ENCODE measurements around the gene IGDCC3. TPM values are rescaled to one million over a fixed set of nuclear protein-coding genes. Genes with fewer than 3 reads are reported as not detected.

Gene IGDCC3
- total RNA-seq = not detected in 2 replicates

DNA sequence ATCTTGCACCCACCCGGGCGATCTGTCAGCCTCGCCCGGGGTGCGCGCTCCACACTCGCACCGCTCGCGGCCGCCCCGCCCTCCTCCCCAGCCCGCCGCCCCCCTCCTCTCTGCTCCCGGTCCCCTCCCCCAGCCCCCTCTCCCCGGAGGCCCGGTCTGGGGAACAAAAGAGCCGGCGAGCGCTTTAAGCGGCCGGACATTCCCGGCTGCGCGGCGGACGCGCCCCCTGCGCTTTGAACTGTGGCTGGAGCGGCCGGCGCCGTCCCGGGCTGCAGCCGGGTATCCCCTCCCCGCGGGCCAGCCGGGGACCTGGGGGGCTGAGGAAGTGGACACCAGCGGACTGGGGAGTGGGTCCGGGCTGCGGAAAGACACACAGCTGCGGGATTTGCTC is at the start of gene IGDCC3:
Gene IGDCC3, minus strand, starts transcription at position 27 of the 391 bp plus-strand sequence. CDS start 214 bp downstream, outside the sequence.
- intact Hi-C loops (cut with micrococcal nuclease) = no loop called here
- Mint-ChIP-seq H3K4me3 (peak within 1 kb of the TSS; percentile 52), H3K36me3 (ENCODE audit: low read depth) (peaks cover 5% of the 10 kb centered on the region), H3K27me3 (ENCODE audit: insufficient read depth) (peaks cover 77% of the 10 kb centered on the region), H3K27ac (no peak within 1 kb of the TSS), H3K9me3 (no peaks in the 10 kb centered on the region), H3K4me1 (ENCODE audit: low read depth) (peaks cover 11% of the 10 kb centered on the region)
- no peak for DNase-seq (ENCODE audit: low spot score)

GRCh38 chr15:65426216-65426853 is 48.5 kb upstream of the IGDCC3 start:
- H3K9me3 Mint-ChIP-seq = no peaks in the 10 kb centered on the region
- H3K4me3 Mint-ChIP-seq = no peak overlapping the region
- no peak for DNase-seq (ENCODE audit: low spot score)
- intact Hi-C loops (cut with micrococcal nuclease) = no loop called here
- no peak overlapping the region for H3K27ac Mint-ChIP-seq
- H3K27me3 Mint-ChIP-seq (ENCODE audit: insufficient read depth) = peaks cover 44% of the 10 kb centered on the region
- H3K4me1 Mint-ChIP-seq (ENCODE audit: low read depth) = peaks cover 14% of the 10 kb centered on the region
- peaks cover 5% of the 10 kb centered on the region for H3K36me3 Mint-ChIP-seq (ENCODE audit: low read depth)

- intact Hi-C loops (cut with micrococcal nuclease) = no loop called here
These were observed 46.9 kb upstream of the IGDCC3 start for GRCh38 chr15:65424683-65425082.

DNA sequence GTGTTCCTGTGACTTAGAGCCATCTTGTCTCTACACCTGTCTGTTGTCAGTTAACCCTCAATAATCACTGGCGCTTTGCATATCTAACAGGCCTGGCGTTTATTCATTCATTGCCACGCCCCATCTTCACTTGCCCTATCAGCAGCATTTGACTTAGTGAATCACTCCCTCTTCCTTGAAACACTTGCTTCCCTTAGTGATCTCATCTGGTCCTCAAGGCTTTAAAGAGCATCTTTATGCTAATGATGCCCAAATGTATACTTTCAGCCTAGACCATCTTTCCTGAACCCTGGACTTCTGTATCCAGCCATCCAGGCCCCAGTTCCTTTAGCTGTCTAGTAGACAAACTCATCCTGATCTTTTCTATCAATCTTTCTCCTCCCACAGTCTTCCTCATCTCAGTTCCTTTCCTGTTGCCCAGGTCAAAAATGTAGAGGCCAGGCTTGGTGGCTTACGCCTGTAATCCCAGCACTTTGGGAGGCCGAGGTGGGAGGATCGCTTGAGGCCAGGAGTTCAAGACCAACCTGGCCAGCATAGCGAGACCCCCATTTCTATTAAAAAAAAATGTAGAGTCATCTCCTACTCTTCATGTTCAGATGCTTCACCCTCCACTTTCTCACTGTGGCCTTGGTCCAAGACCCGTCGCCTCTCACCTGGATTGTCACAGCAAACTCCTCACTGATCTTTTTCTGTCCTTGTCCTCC is 46.3 kb upstream of the IGDCC3 start:
- Mint-ChIP-seq H3K36me3 (ENCODE audit: low read depth) (peaks cover 5% of the 10 kb centered on the region), H3K9me3 (no peaks in the 10 kb centered on the region), H3K27me3 (ENCODE audit: insufficient read depth) (peaks cover 60% of the 10 kb centered on the region), H3K27ac (no peak overlapping the region), H3K4me1 (ENCODE audit: low read depth) (peaks cover 14% of the 10 kb centered on the region), H3K4me3 (peak overlapping the region; percentile 32)
- DNase-seq (ENCODE audit: low spot score) = no peak
- intact Hi-C loops (cut with micrococcal nuclease) = no loop called here

More at GRCh38 chr15:65424683-65425082, 46.9 kb upstream of the IGDCC3 start:
- Mint-ChIP-seq H3K4me3 (no peak overlapping the region), H3K9me3 (no peaks in the 10 kb centered on the region), H3K27me3 (ENCODE audit: insufficient read depth) (peaks cover 56% of the 10 kb centered on the region), H3K36me3 (ENCODE audit: low read depth) (peaks cover 5% of the 10 kb centered on the region), H3K27ac (no peak overlapping the region), H3K4me1 (ENCODE audit: low read depth) (peaks cover 14% of the 10 kb centered on the region)
- DNase-seq (ENCODE audit: low spot score) = no peak

GRCh38 chr15:65423150-65423975 is 45.6 kb upstream of the IGDCC3 start:
- Mint-ChIP-seq H3K4me1 (ENCODE audit: low read depth) (peaks cover 14% of the 10 kb centered on the region), H3K9me3 (no peaks in the 10 kb centered on the region), H3K36me3 (ENCODE audit: low read depth) (peaks cover 5% of the 10 kb centered on the region), H3K27me3 (ENCODE audit: insufficient read depth) (peaks cover 65% of the 10 kb centered on the region), H3K27ac (no peak overlapping the region), H3K4me3 (peak overlapping the region; percentile 78)
- DNase-seq (ENCODE audit: low spot score) = no peak
- intact Hi-C loops (cut with micrococcal nuclease) = no loop called here

GRCh38 chr15:65421360-65422215 is 43.8 kb upstream of the IGDCC3 start:
- no peak for DNase-seq (ENCODE audit: low spot score)
- peaks cover 69% of the 10 kb centered on the region for H3K27me3 Mint-ChIP-seq (ENCODE audit: insufficient read depth)
- no peaks in the 10 kb centered on the region for H3K9me3 Mint-ChIP-seq
- H3K4me1 Mint-ChIP-seq (ENCODE audit: low read depth) = peaks cover 14% of the 10 kb centered on the region
- peak overlapping the region; percentile 78 for H3K4me3 Mint-ChIP-seq
- no peak overlapping the region for H3K27ac Mint-ChIP-seq
- intact Hi-C loops (cut with micrococcal nuclease) = no loop called here
- H3K36me3 Mint-ChIP-seq (ENCODE audit: low read depth) = peaks cover 5% of the 10 kb centered on the region

GRCh38 chr15:65420975-65421359 is 43.2 kb upstream of the IGDCC3 start:
- H3K27ac Mint-ChIP-seq = no peak overlapping the region
- peaks cover 5% of the 10 kb centered on the region for H3K36me3 Mint-ChIP-seq (ENCODE audit: low read depth)
- intact Hi-C loops (cut with micrococcal nuclease) = no loop called here
- H3K27me3 Mint-ChIP-seq (ENCODE audit: insufficient read depth) = peaks cover 64% of the 10 kb centered on the region
- H3K4me3 Mint-ChIP-seq = no peak overlapping the region
- no peaks in the 10 kb centered on the region for H3K9me3 Mint-ChIP-seq
- DNase-seq (ENCODE audit: low spot score) = no peak
- H3K4me1 Mint-ChIP-seq (ENCODE audit: low read depth) = peaks cover 14% of the 10 kb centered on the region

DNA sequence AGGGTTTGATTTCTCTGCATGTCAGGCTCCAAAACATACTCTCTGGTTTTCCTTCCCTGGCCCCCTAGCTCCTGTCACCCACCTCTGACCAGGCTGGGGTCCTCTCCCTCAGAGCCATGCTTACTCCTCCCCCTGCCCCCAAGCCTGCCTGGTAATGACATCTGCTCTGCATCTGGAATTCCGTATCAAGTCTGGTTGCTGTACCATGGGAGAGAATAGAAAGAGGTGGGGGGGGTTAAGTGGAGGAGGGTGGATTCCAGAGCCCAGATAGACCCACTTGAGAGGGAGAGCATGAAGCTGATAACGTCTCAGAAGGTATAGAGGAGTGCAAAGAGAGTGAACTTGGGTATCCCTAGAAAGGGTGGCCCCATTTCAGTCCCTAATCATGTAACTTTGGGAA is 40.8 kb upstream of the IGDCC3 start:
- peaks cover 55% of the 10 kb centered on the region for H3K27me3 Mint-ChIP-seq (ENCODE audit: insufficient read depth)
- DNase-seq (ENCODE audit: low spot score) = no peak
- no peak overlapping the region for H3K4me3 Mint-ChIP-seq
- no peak overlapping the region for H3K27ac Mint-ChIP-seq
- H3K4me1 Mint-ChIP-seq (ENCODE audit: low read depth) = peaks cover 14% of the 10 kb centered on the region
- H3K36me3 Mint-ChIP-seq (ENCODE audit: low read depth) = peaks cover 5% of the 10 kb centered on the region
- intact Hi-C loops (cut with micrococcal nuclease) = no loop called here
- no peaks in the 10 kb centered on the region for H3K9me3 Mint-ChIP-seq

- Mint-ChIP-seq H3K36me3 (ENCODE audit: low read depth) (no peaks in the 10 kb centered on the region), H3K4me1 (ENCODE audit: low read depth) (peaks cover 4% of the 10 kb centered on the region), H3K27ac (no peak overlapping the region), H3K9me3 (no peaks in the 10 kb centered on the region), H3K4me3 (no peak overlapping the region), H3K27me3 (ENCODE audit: insufficient read depth) (peaks cover 46% of the 10 kb centered on the region)
- no peak for DNase-seq (ENCODE audit: low spot score)
- intact Hi-C loops (cut with micrococcal nuclease) = no loop called here
These were observed 39.1 kb upstream of the IGDCC3 start for GRCh38 chr15:65416845-65417416.

GRCh38 chr15:65414841-65415621 is 37.2 kb upstream of the IGDCC3 start:
- no peak for DNase-seq (ENCODE audit: low spot score)
- Mint-ChIP-seq H3K4me1 (ENCODE audit: low read depth) (no peaks in the 10 kb centered on the region), H3K27ac (no peak overlapping the region), H3K9me3 (no peaks in the 10 kb centered on the region), H3K4me3 (no peak overlapping the region), H3K36me3 (ENCODE audit: low read depth) (no peaks in the 10 kb centered on the region), H3K27me3 (ENCODE audit: insufficient read depth) (peaks cover 37% of the 10 kb centered on the region)
- intact Hi-C loops (cut with micrococcal nuclease) = no loop called here

GRCh38 chr15:65413760-65414144 is 36.0 kb upstream of the IGDCC3 start:
- no peaks in the 10 kb centered on the region for H3K9me3 Mint-ChIP-seq
- peaks cover 8% of the 10 kb centered on the region for H3K4me1 Mint-ChIP-seq (ENCODE audit: low read depth)
- H3K36me3 Mint-ChIP-seq (ENCODE audit: low read depth) = no peaks in the 10 kb centered on the region
- intact Hi-C loops (cut with micrococcal nuclease) = no loop called here
- no peak overlapping the region for H3K27ac Mint-ChIP-seq
- no peak overlapping the region for H3K4me3 Mint-ChIP-seq
- H3K27me3 Mint-ChIP-seq (ENCODE audit: insufficient read depth) = peaks cover 25% of the 10 kb centered on the region
- no peak for DNase-seq (ENCODE audit: low spot score)
